MCF 10A (cell line): Measurements from ENCODE around the gene SCUBE1. TPM values are rescaled to one million over a fixed set of nuclear protein-coding genes. Genes with fewer than 3 reads are reported as not detected.

Experiments used
- BruUV-seq: library from RNA; stranded (reverse); fragments of 400-500 nt; replicated peaks from 2 replicates; lab custom pipeline; 2021; lab: Mats Ljungman, UMichigan
- CTCF ChIA-PET: fragments of 300-600 bp; sonication (Branson Sonifier 250); formaldehyde crosslinking; extraction: SDS; loops from one replicate; lab custom pipeline; 2021; ENCODE audit warnings: antibody characterized with exemption, inconsistent platforms; lab: Yijun Ruan, JAX
- POLR2A ChIA-PET: fragments of 300-600, 350-650 bp; sonication (Branson Sonifier 250); formaldehyde crosslinking; extraction: SDS; loops from one replicate; lab custom pipeline; 2020; ENCODE audit warnings: antibody characterized with exemption, inconsistent platforms; lab: Yijun Ruan, JAX
- DNase-seq: peaks from one replicate; pipeline ENCODE4 v3.0.0-alpha.2; 2018; ENCODE audit not compliant: unreplicated experiment
- H3K27ac Mint-ChIP-seq: one replicate; pipeline ENCODE4 v1.8.0; 2022; ENCODE audit warnings: mild to moderate bottlenecking, low read depth, mixed read lengths; ENCODE audit not compliant: unreplicated experiment
- H3K27me3 Mint-ChIP-seq: one replicate; pipeline ENCODE4 v1.8.0; 2022; ENCODE audit warnings: mixed read lengths; ENCODE audit not compliant: insufficient read depth, unreplicated experiment
- H3K36me3 Mint-ChIP-seq: one replicate; pipeline ENCODE4 v1.8.0; 2022; ENCODE audit warnings: mild to moderate bottlenecking, moderate library complexity, mixed read lengths; ENCODE audit not compliant: insufficient read depth, unreplicated experiment
- H3K4me1 Mint-ChIP-seq: one replicate; pipeline ENCODE4 v1.8.0; 2022; ENCODE audit warnings: mixed read lengths; ENCODE audit not compliant: insufficient read depth, unreplicated experiment
- H3K4me3 Mint-ChIP-seq: one replicate; pipeline ENCODE4 v1.8.0; 2022; ENCODE audit warnings: mild to moderate bottlenecking, moderate library complexity, mixed read lengths; ENCODE audit not compliant: unreplicated experiment
- H3K9me3 Mint-ChIP-seq: one replicate; pipeline ENCODE4 v1.8.0; 2022; ENCODE audit warnings: mixed read lengths; ENCODE audit not compliant: unreplicated experiment
- intact Hi-C: fragments of 100-400 bp; cut with micrococcal nuclease; formaldehyde crosslinking; loops from 2 replicates; pipeline ENCODE4 v1.14.1; 2022
- total RNA-seq: library from RNA; stranded (reverse); gene quantifications from 2 replicates; pipeline ENCODE4 v1.2.3, GENCODE V29; 2022
- TF ChIP-seq, protein P1 (sequence below): fragments of 200-600 bp; IDR thresholded peaks from one replicate; pipeline ENCODE4 v1.8.0; 2022; ENCODE audit warnings: antibody characterized with exemption, mild to moderate bottlenecking; ENCODE audit not compliant: unreplicated experiment

The SCUBE1 gene
- total RNA-seq, 1 experiment from 2014 or later = not detected

DNA sequence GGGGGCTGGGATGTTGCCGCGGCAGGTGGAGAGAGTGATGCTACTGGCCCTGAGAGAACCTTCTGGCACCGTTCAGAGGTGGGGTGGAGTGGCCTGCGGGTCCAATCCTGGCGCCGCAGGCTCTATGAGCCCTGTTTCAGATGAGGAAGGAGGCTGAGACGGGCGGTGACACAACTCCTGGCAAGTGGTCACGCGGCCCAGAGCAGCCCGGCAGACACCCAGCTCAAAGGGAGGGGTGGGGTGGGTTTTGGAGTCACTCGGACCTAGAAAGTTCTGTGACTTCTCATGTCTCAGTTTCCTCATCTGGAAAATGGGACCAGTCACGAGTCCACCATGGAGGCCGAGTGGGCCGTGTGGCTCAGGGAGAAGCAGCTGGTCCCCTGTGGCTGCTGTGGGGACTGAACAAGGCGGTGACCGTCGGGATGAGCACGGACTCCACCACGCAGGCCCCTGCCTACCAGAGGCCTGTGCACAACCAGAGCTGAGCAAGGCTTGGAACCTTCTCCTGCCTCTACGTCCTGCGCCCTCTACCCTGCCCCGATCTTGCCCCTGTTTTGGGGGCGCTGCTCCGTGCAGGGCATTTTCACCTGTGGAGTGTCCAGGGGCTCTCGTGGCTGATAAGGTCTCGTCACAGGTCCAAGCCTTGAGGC, 188.2 kb downstream of the SCUBE1 start:
- DNase-seq = no peak
- intact Hi-C loops = loop anchor here (5.0 kb wide), 1 partner anchor 43 kb away; the partner anchor contains the start of gene BIK
- Mint-ChIP-seq H3K9me3 (no peaks in the 10 kb centered on the region), H3K4me3 (no peak overlapping the region), H3K27me3 (no peaks in the 10 kb centered on the region), H3K36me3 (peaks cover 39% of the 10 kb centered on the region), H3K4me1 (peaks cover 19% of the 10 kb centered on the region), H3K27ac (no peak overlapping the region)
- ChIA-PET POLR2A (no interaction called here), CTCF (interaction anchor here (0.7 kb wide), 1 partner anchor 151 kb away, joined by 3 read pairs; no protein-coding TSS in a partner anchor)
- TF ChIP-seq, protein P1, sequence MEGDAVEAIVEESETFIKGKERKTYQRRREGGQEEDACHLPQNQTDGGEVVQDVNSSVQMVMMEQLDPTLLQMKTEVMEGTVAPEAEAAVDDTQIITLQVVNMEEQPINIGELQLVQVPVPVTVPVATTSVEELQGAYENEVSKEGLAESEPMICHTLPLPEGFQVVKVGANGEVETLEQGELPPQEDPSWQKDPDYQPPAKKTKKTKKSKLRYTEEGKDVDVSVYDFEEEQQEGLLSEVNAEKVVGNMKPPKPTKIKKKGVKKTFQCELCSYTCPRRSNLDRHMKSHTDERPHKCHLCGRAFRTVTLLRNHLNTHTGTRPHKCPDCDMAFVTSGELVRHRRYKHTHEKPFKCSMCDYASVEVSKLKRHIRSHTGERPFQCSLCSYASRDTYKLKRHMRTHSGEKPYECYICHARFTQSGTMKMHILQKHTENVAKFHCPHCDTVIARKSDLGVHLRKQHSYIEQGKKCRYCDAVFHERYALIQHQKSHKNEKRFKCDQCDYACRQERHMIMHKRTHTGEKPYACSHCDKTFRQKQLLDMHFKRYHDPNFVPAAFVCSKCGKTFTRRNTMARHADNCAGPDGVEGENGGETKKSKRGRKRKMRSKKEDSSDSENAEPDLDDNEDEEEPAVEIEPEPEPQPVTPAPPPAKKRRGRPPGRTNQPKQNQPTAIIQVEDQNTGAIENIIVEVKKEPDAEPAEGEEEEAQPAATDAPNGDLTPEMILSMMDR = no peak
- no TSS peak for BruUV-seq

DNA sequence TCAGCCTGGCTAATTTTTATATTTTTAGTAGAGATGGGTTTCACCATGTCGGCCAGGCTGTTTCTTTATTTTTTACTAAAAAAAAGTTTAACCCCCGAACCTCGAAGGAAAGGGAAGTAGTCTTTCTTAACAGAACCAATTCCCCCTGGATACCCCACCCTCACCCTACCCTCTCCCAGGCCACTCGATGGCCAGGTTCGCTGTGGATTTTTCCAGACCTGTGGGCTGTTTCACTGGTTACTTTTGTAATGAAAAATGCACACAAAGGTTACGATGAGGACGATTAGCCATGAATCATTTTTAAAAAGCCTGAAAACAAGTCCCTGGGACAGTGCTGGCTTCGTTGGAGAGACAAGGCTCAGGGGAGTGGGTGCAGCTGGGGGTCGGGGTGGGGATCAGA, 189.3 kb downstream of the SCUBE1 start:
- intact Hi-C loops = loop anchor here (5.0 kb wide), 1 partner anchor 42 kb away; the partner anchor contains the start of gene BIK
- no peak for DNase-seq
- H3K27me3 Mint-ChIP-seq = no peaks in the 10 kb centered on the region
- peaks cover 39% of the 10 kb centered on the region for H3K36me3 Mint-ChIP-seq
- no peaks in the 10 kb centered on the region for H3K9me3 Mint-ChIP-seq
- peak overlapping the region; percentile 74 for H3K4me3 Mint-ChIP-seq
- BruUV-seq = no TSS peak
- POLR2A ChIA-PET = interaction anchor here (2.7 kb wide), 1 partner anchor 10 kb away, joined by 19 read pairs; no protein-coding TSS in a partner anchor
- H3K27ac Mint-ChIP-seq = no peak overlapping the region
- CTCF ChIA-PET = interaction anchor here (0.7 kb wide), 1 partner anchor 149 kb away, joined by 3 read pairs; no protein-coding TSS in a partner anchor
- TF ChIP-seq, protein P1 = no peak
- peaks cover 20% of the 10 kb centered on the region for H3K4me1 Mint-ChIP-seq

DNA sequence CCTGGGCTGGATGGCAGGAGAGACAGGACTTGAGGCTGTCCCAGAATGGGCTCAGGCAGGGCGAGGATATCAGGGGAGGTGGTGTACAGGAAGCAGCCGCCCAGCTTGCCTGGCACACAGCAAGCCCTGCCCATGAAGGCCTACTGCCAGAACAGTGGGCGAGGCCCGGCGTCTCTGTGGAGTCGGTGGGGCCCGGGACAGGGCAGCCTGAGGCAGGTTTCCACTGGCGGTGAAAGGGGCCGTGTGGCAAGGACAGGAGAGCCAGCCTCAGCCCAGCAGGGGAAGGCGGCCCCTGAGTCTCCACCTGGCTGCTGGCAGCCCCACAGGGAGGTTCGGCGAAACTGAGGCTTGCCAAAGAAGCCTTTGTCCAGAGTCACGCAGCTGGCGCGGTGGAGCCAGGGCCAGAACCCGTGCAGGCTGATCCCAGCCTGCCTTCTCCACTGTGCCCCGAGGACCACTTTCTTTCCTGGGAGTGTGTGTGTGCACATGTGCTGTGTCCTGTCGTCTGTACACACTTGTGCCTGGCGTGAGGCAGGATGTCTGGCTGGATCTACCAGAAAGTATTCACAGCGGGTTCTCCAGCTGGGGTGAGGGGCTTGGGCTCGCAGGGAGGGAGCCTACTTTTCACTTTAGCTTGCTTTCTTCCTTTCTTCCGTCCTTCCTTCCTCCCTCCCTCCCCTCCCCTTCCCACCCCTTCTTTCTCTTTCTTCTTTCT, 190.7 kb downstream of the SCUBE1 start:
- peaks cover 33% of the 10 kb centered on the region for H3K36me3 Mint-ChIP-seq
- H3K27me3 Mint-ChIP-seq = no peaks in the 10 kb centered on the region
- TF ChIP-seq, protein P1 = no peak
- no TSS peak for BruUV-seq
- H3K9me3 Mint-ChIP-seq = no peaks in the 10 kb centered on the region
- H3K4me3 Mint-ChIP-seq = peak overlapping the region; percentile 74
- peak overlapping the region; percentile 1 for H3K27ac Mint-ChIP-seq
- H3K4me1 Mint-ChIP-seq = peaks cover 15% of the 10 kb centered on the region
- ChIA-PET POLR2A (interaction anchor here (0.7 to 3.0 kb wide), 6 partner anchors 9 to 477 kb away, joined by 4 to 23 read pairs (median 8); partner anchors contain the start of gene TTLL12), CTCF (interaction anchor here (0.6 to 1.6 kb wide), 2 partner anchors 9 to 67 kb away, joined by 3 to 4 read pairs; no protein-coding TSS in a partner anchor)
- intact Hi-C loops = loop anchor here (5.0 kb wide), 1 partner anchor 40 kb away; the partner anchor contains the start of gene BIK
- DNase-seq = peak; percentile 82

DNA sequence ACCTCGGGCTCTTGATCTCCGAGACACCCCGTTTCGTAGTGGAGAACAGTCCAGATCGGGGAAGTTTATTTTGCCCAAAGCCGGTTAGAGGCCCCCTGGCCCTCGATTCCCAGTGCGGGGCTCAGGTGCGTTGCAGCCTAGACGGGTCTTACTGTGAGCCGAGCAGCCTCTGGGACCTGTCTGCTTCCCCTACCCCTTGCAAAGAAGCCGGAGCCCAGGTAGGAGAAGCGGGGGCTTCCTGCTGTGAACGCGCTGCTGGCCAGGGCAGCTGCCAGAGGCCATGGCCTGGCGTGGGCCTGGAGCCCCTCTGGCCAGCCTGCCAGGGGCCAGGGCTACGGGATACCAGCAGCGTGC, 191.2 kb downstream of the SCUBE1 start:
- peaks cover 15% of the 10 kb centered on the region for H3K4me1 Mint-ChIP-seq
- ChIA-PET CTCF (interaction anchor here (1.6 kb wide), 1 partner anchor 9 kb away, joined by 3 read pairs; no protein-coding TSS in a partner anchor), POLR2A (interaction anchor here (0.7 to 3.0 kb wide), 6 partner anchors 8 to 476 kb away, joined by 4 to 23 read pairs (median 8); partner anchors contain the start of gene TTLL12)
- H3K27ac Mint-ChIP-seq = peak overlapping the region; percentile 1
- peaks cover 33% of the 10 kb centered on the region for H3K36me3 Mint-ChIP-seq
- intact Hi-C loops = loop anchor here (5.0 kb wide), 1 partner anchor 40 kb away; the partner anchor contains the start of gene BIK
- DNase-seq = no peak
- H3K9me3 Mint-ChIP-seq = no peaks in the 10 kb centered on the region
- no peaks in the 10 kb centered on the region for H3K27me3 Mint-ChIP-seq
- TF ChIP-seq, protein P1 = no peak
- H3K4me3 Mint-ChIP-seq = peak overlapping the region; percentile 74
- no TSS peak for BruUV-seq
